HG03280 (cell line): ENCODE data around the gene PKMYT1.
A peak's percentile ranks its signal among the peaks of the same experiment; 100 is the strongest.

Experiments
- ATAC-seq: cut with Tn5 transposase; IDR thresholded peaks from one replicate; pipeline ENCODE4 v1.9.1; 2021; ENCODE audit warnings: mild to moderate bottlenecking, moderate library complexity; ENCODE audit not compliant: unreplicated experiment

PKMYT1 gene

GRCh38 chr16:3019594-3020246 lies 39.5 kb upstream of the PKMYT1 start:
- no peak for ATAC-seq

GRCh38 chr16:3017794-3018506 lies 37.7 kb upstream of the PKMYT1 start, which contains the start of gene CLDN6:
Gene CLDN6, minus strand, starts transcription at chr16:3018183. Its CDS starts 2,162 bp downstream, at chr16:3016021.
- no peak for ATAC-seq

- ATAC-seq: no peak
Observed at GRCh38 chr16:3017344-3017743, 37.1 kb upstream of the PKMYT1 start.

- no peak for ATAC-seq
Observed at GRCh38 chr16:3015865-3016521, 35.7 kb upstream of the PKMYT1 start.

GRCh38 chr16:3014971-3015370 lies 34.7 kb upstream of the PKMYT1 start:
- ATAC-seq: no peak

- ATAC-seq: no peak
Observed at GRCh38 chr16:3013998-3014690, 33.9 kb upstream of the PKMYT1 start.

- no peak for ATAC-seq
Observed at GRCh38 chr16:3013491-3013951, 33.3 kb upstream of the PKMYT1 start.

- ATAC-seq: no peak
Observed at GRCh38 chr16:3012828-3013420, 32.7 kb upstream of the PKMYT1 start, which contains the start of gene CLDN9. Gene CLDN9, plus strand, starts transcription at chr16:3012923. Its CDS starts 440 bp downstream, at chr16:3013363.

GRCh38 chr16:3012246-3012645 lies 32.0 kb upstream of the PKMYT1 start:
- ATAC-seq: no peak

- ATAC-seq: no peak
Observed at GRCh38 chr16:3010510-3010909, 30.3 kb upstream of the PKMYT1 start.

GRCh38 chr16:3009568-3010390 lies 29.5 kb upstream of the PKMYT1 start:
- ATAC-seq: no peak

GRCh38 chr16:3008690-3009037 lies 28.4 kb upstream of the PKMYT1 start:
- no peak for ATAC-seq

GRCh38 chr16:3007957-3008689 lies 27.9 kb upstream of the PKMYT1 start:
- ATAC-seq: no peak

GRCh38 chr16:3007059-3007956 lies 27.1 kb upstream of the PKMYT1 start:
- no peak for ATAC-seq

- no peak for ATAC-seq
Observed at GRCh38 chr16:3004781-3005284, 24.6 kb upstream of the PKMYT1 start.

GRCh38 chr16:3004319-3004718 lies 24.1 kb upstream of the PKMYT1 start:
- ATAC-seq: peak; percentile 16

- peak; percentile 97 for ATAC-seq
Observed at GRCh38 chr16:3003582-3004270, 23.5 kb upstream of the PKMYT1 start.
